ENCODE measurements around the gene ATF3. TPM values are rescaled to one million over a fixed set of nuclear protein-coding genes. Genes with fewer than 3 reads are reported as not detected.
A peak's percentile ranks its signal among the peaks of the same experiment; 100 is the strongest.

ATF3 gene
- total RNA-seq, 2 experiments from 2014 or later = 2.7 to 2.9 TPM

GRCh38 chr1:212565079-212565478, 43.5 kb upstream of the ATF3 start:
- H4K20me1 ChIP-seq (ENCODE audit: insufficient read depth, low read length) = no peaks in the 10 kb centered on the region
- DNase-seq (ENCODE audit: low spot score) = no peak
- ChIA-PET POLR2A (no interaction called here), CTCF (ENCODE audit: unreplicated experiment) (no interaction called here)
- peak overlapping the region; percentile 11; the same call in 1 of the 2 replicates for H2AFZ ChIP-seq (ENCODE audit: low read length)
- H3K9me2 ChIP-seq (ENCODE audit: insufficient read depth, low read length) = no peaks in the 10 kb centered on the region
- no peaks in the 10 kb centered on the region for H3K79me2 ChIP-seq (ENCODE audit: insufficient read depth, low read depth, low read length)
- H3K36me3 ChIP-seq (ENCODE audit: insufficient read depth, low read length) = no peaks in the 10 kb centered on the region
- no peak overlapping the region for H3K27ac ChIP-seq (ENCODE audit: low read depth, low read length, poor library complexity, severe bottlenecking)
- H3K4me2 ChIP-seq (ENCODE audit: low read length) = no peak overlapping the region
- no TSS peak for BruUV-seq (replicated peaks)
- H3K4me3 ChIP-seq (ENCODE audit: low read depth, low read length, poor library complexity, severe bottlenecking) = no peak overlapping the region
- no peaks in the 10 kb centered on the region for H3K9me3 ChIP-seq (ENCODE audit: low read length)
- H3K4me1 ChIP-seq (ENCODE audit: insufficient read depth, low read length, poor library complexity, severe bottlenecking) = peaks cover 15% of the 10 kb centered on the region
- intact Hi-C loops (cut with micrococcal nuclease; ENCODE audit: unreplicated experiment) = no loop called here
- TF ChIP-seq, protein P1, sequence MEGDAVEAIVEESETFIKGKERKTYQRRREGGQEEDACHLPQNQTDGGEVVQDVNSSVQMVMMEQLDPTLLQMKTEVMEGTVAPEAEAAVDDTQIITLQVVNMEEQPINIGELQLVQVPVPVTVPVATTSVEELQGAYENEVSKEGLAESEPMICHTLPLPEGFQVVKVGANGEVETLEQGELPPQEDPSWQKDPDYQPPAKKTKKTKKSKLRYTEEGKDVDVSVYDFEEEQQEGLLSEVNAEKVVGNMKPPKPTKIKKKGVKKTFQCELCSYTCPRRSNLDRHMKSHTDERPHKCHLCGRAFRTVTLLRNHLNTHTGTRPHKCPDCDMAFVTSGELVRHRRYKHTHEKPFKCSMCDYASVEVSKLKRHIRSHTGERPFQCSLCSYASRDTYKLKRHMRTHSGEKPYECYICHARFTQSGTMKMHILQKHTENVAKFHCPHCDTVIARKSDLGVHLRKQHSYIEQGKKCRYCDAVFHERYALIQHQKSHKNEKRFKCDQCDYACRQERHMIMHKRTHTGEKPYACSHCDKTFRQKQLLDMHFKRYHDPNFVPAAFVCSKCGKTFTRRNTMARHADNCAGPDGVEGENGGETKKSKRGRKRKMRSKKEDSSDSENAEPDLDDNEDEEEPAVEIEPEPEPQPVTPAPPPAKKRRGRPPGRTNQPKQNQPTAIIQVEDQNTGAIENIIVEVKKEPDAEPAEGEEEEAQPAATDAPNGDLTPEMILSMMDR (conservative IDR thresholded peaks at IDR 0.05; ENCODE audit: low read length) = no peak

DNA sequence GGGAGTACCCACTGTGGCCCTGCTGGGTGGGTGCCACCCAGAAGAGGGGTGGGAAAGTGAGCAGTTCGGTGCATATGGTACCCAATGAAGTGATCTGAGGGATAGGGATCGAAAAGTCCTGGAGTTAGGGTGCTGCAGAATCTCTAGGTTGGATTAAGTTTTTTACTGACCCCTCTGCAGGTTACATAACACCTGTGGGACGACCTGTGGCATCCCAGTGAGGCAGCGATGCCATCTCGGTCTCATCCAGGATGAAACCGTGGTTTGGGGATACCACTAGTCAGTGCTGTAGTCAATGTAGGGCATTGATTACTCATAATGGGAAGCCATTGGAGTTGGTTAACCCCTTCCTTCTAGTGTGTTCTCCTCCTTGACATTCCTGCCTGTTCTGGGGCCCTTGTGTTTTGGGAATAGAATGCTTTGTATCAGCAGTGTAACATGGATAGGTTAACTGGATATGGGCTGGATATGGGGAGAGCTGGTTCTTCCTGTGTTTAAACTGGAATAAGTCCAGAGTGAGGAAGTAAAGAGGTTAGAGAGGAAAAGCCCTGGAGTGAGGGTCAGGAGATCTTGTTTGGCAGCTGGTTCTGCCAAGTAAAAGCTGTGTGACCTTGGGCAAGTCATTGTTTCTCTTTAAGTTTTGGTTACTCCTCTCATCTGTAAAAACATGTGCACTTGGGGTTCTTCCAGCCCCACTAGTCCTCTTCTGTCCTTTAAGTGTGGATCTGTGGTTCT, 42.8 kb upstream of the ATF3 start:
- Histone ChIP-seq H2AFZ (ENCODE audit: low read length) (peak overlapping the region; percentile 99), H3K79me2 (ENCODE audit: insufficient read depth, low read depth, low read length) (no peaks in the 10 kb centered on the region), H3K4me2 (ENCODE audit: low read length) (peak overlapping the region; percentile 81), H3K36me3 (ENCODE audit: insufficient read depth, low read length) (no peaks in the 10 kb centered on the region), H3K4me3 (ENCODE audit: low read depth, low read length, poor library complexity, severe bottlenecking) (no peak overlapping the region), H3K9me2 (ENCODE audit: insufficient read depth, low read length) (no peaks in the 10 kb centered on the region), H3K4me1 (ENCODE audit: insufficient read depth, low read length, poor library complexity, severe bottlenecking) (peaks cover 15% of the 10 kb centered on the region), H3K9me3 (ENCODE audit: low read length) (no peaks in the 10 kb centered on the region), H4K20me1 (ENCODE audit: insufficient read depth, low read length) (no peaks in the 10 kb centered on the region), H3K27ac (ENCODE audit: low read depth, low read length, poor library complexity, severe bottlenecking) (no peak overlapping the region)
- DNase-seq (ENCODE audit: low spot score) = no peak
- no peak for TF ChIP-seq EZH2phosphoT487 (IDR thresholded peaks at IDR 0.05; ENCODE audit: borderline replicate concordance, low read depth, low read length)
- TF ChIP-seq, protein P1 (conservative IDR thresholded peaks at IDR 0.05; ENCODE audit: low read length) = no peak
- intact Hi-C loops (cut with micrococcal nuclease; ENCODE audit: unreplicated experiment) = loop anchor here (2.0 kb wide), 1 partner anchor 43 kb away; the partner anchor contains the start of gene ATF3
- POLR2A ChIA-PET = interaction anchor here (0.6 to 0.9 kb wide), 2 partner anchors 87 to 468 kb away, joined by 3 to 7 read pairs; no protein-coding TSS in a partner anchor
- BruUV-seq (replicated peaks) = no TSS peak
- CTCF ChIA-PET (ENCODE audit: unreplicated experiment) = no interaction called here
